ENCODE measurements around the gene TLR5. TPM values are rescaled to one million over a fixed set of nuclear protein-coding genes. Genes with fewer than 3 reads are reported as not detected.

The TLR5 gene
- total and polyA plus RNA-seq, 9 donors: 7.7 to 38.8 (median 22.3) TPM

DNA sequence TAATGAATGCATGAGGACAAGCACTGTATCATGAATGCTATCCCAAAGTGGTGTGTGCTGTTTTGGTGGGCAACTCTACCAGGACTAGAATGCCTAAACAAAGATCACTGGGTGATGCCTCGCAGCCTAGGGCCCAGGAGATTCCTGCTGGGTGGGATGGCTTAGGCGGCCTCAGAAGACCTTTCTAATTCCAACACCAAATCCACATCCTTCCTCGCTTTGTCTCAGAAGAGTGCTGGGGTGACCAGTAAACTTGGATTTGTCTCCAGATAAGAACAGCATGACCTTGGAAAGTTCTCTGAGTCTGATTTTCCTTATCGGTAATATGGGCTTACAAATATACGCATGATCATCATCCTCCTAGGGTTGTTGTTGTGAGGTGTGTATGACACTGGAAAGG lies 76.6 kb downstream of the TLR5 start:
- H3K27me3 ChIP-seq: no peaks in the 10 kb centered on the region
- no peak overlapping the region for H3K27ac ChIP-seq
- no peak for DNase-seq
- no peaks in the 10 kb centered on the region for H3K36me3 ChIP-seq
- WGBS, 3 donors: 72 to 81% (median 80%) methylated on average over 5 of the region's 5 CpGs
- no peaks in the 10 kb centered on the region for H3K9me3 ChIP-seq
- no peak for TF ChIP-seq CTCF (IDR thresholded peaks at IDR 0.05)
- TF ChIP-seq EP300 (IDR thresholded peaks at IDR 0.05): no peak
- TF ChIP-seq POLR2A (IDR thresholded peaks at IDR 0.05): no peak
- intact Hi-C loops (cut with DNase I): no loop called here
- no peak overlapping the region for H3K4me3 ChIP-seq
- no peaks in the 10 kb centered on the region for H3K4me1 ChIP-seq (ENCODE audit: insufficient read depth)

GRCh38 chr1:223062177-223062576 lies 80.9 kb downstream of the TLR5 start:
- intact Hi-C loops (cut with DNase I): no loop called here
- Histone ChIP-seq H3K36me3 (no peaks in the 10 kb centered on the region), H3K27me3 (no peaks in the 10 kb centered on the region), H3K4me1 (ENCODE audit: insufficient read depth) (no peaks in the 10 kb centered on the region), H3K9me3 (no peaks in the 10 kb centered on the region), H3K27ac (no peak overlapping the region), H3K4me3 (no peak overlapping the region)
- no peak for DNase-seq
- TF ChIP-seq EP300 (IDR thresholded peaks at IDR 0.05) (no peak), CTCF (IDR thresholded peaks at IDR 0.05) (no peak), POLR2A (IDR thresholded peaks at IDR 0.05) (no peak)
- WGBS, 3 donors: 49 to 89% (median 83%) methylated on average over 3 of the region's 3 CpGs

- Histone ChIP-seq H3K36me3 (no peaks in the 10 kb centered on the region), H3K27ac (no peak overlapping the region), H3K4me1 (ENCODE audit: insufficient read depth) (no peaks in the 10 kb centered on the region), H3K4me3 (no peak overlapping the region), H3K9me3 (no peaks in the 10 kb centered on the region), H3K27me3 (no peaks in the 10 kb centered on the region)
- intact Hi-C loops (cut with DNase I): no loop called here
- no peak for DNase-seq
- no peak for TF ChIP-seq POLR2A (IDR thresholded peaks at IDR 0.05)
- no peak for TF ChIP-seq EP300 (IDR thresholded peaks at IDR 0.05)
- TF ChIP-seq CTCF (IDR thresholded peaks at IDR 0.05): no peak
- WGBS, 3 donors: 94 to 99% (median 95%) methylated on average over 9 of the region's 9 CpGs
These were observed 83.5 kb downstream of the TLR5 start for GRCh38 chr1:223059526-223059925.

Other genes starting within 250 kb of the TLR5 start
- gene SUSD4, start 220.9 kb upstream of the TLR5 start, total RNA-seq: 10 to 100 TPM; 30.6 to 80.5 (median 36.6) TPM
- 10 to 100 TPM; 23.0 to 70.1 TPM for gene SUSD4, start 220.9 kb upstream of the TLR5 start, polyA plus RNA-seq